WTC11 (cell line): ENCODE measurements around the gene RASSF3. TPM values are rescaled to one million over a fixed set of nuclear protein-coding genes. Genes with fewer than 3 reads are reported as not detected.

Experiments used
- ATAC-seq: fragments of 200-7000 bp; cut with Tn5 transposase; 2 replicates; pipeline ENCODE4 v1.10.0; 2021; ENCODE audit warnings: mild to moderate bottlenecking, moderate library complexity
- CTCF ChIA-PET: fragments of 300-600 bp; sonication (Branson Sonifier 250); formaldehyde crosslinking; loops from one replicate; lab custom pipeline; 2021; ENCODE audit warnings: antibody characterized with exemption; lab: Charles Lee
- POLR2A ChIA-PET: fragments of 350-600 bp; sonication (Branson Sonifier 250); formaldehyde crosslinking; loops from one replicate; lab custom pipeline; 2021; ENCODE audit warnings: antibody characterized with exemption; lab: Charles Lee
- DNase-seq: peaks from one replicate; pipeline ENCODE4 v3.0.0; 2021; ENCODE audit warnings: low spot score
- H3K27ac Mint-ChIP-seq: 2 replicates; pipeline ENCODE4 v1.8.0; 2021; ENCODE audit warnings: mixed read lengths
- H3K27me3 Mint-ChIP-seq: 2 replicates; pipeline ENCODE4 v1.8.0; 2021; ENCODE audit warnings: low read depth, mild to moderate bottlenecking, moderate library complexity, mixed read lengths
- H3K36me3 Mint-ChIP-seq: 2 replicates; pipeline ENCODE4 v1.8.0; 2021; ENCODE audit warnings: mixed read lengths
- H3K4me1 Mint-ChIP-seq: 2 replicates; pipeline ENCODE4 v1.8.0; 2022; ENCODE audit warnings: mixed read lengths
- H3K4me3 Mint-ChIP-seq: 2 replicates; pipeline ENCODE4 v1.8.0; 2021; ENCODE audit warnings: mild to moderate bottlenecking, moderate library complexity, mixed read lengths
- H3K9me3 Mint-ChIP-seq: 2 replicates; pipeline ENCODE4 v1.8.0; 2021; ENCODE audit warnings: mixed read lengths
- ARID4B ChIP-seq: sonication (generic); formaldehyde crosslinking; IDR thresholded peaks from 2 replicates; pipeline ENCODE4 v1.8.0; 2023; ENCODE audit warnings: missing genetic modification reagents, mild to moderate bottlenecking, borderline replicate concordance
- ATF1 ChIP-seq: sonication (generic); formaldehyde crosslinking; IDR thresholded peaks from 2 replicates; pipeline ENCODE4 v1.8.1; 2023; ENCODE audit warnings: mild to moderate bottlenecking, moderate library complexity, missing genetic modification reagents
- ATF6 ChIP-seq: sonication (generic); formaldehyde crosslinking; IDR thresholded peaks from 2 replicates; pipeline ENCODE4 v1.8.1; 2023; ENCODE audit warnings: mild to moderate bottlenecking, missing genetic modification reagents
- CBFB ChIP-seq: sonication (generic); formaldehyde crosslinking; IDR thresholded peaks from 2 replicates; pipeline ENCODE4 v1.8.1; 2022; ENCODE audit warnings: mild to moderate bottlenecking, low read depth, missing genetic modification reagents
- CDX4 ChIP-seq: fragments of 250-450 bp; sonication (Bioruptor Pico); IDR thresholded peaks from 2 replicates; pipeline ENCODE4 v1.9.0; 2021; ENCODE audit warnings: moderate library complexity, mild to moderate bottlenecking, inconsistent platforms, borderline replicate concordance
- ELF4 ChIP-seq: sonication (generic); formaldehyde crosslinking; IDR thresholded peaks from 2 replicates; pipeline ENCODE4 v1.8.1; 2022; ENCODE audit warnings: low read depth, mild to moderate bottlenecking, moderate library complexity, missing genetic modification reagents
- ERG ChIP-seq: fragments of 250-450 bp; sonication (Bioruptor Pico); IDR thresholded peaks from 2 replicates; pipeline ENCODE4 v1.8.0; 2021; ENCODE audit warnings: mild to moderate bottlenecking
- HMGA2 ChIP-seq: fragments of 250-450 bp; sonication (Bioruptor Pico); IDR thresholded peaks from 2 replicates; pipeline ENCODE4 v1.4.0; 2021; ENCODE audit warnings: mild to moderate bottlenecking, moderate library complexity
- NFATC4 ChIP-seq: fragments of 250-450 bp; sonication (Bioruptor Pico); IDR thresholded peaks from 2 replicates; pipeline ENCODE4 v1.9.0; 2021; ENCODE audit warnings: mild to moderate bottlenecking
- PREB ChIP-seq: sonication (generic); formaldehyde crosslinking; IDR thresholded peaks from 2 replicates; pipeline ENCODE4 v1.8.1; 2022; ENCODE audit warnings: mild to moderate bottlenecking, missing genetic modification reagents, moderate library complexity, borderline replicate concordance
- SMAD4 ChIP-seq: sonication (generic); formaldehyde crosslinking; IDR thresholded peaks from 2 replicates; pipeline ENCODE4 v1.8.0; 2022; ENCODE audit warnings: mild to moderate bottlenecking, missing genetic modification reagents
- TEAD1 ChIP-seq: sonication (generic); formaldehyde crosslinking; IDR thresholded peaks from 2 replicates; pipeline ENCODE4 v1.8.0; 2022; ENCODE audit warnings: mild to moderate bottlenecking, missing genetic modification reagents
- ZMAT4 ChIP-seq: fragments of 250-450 bp; sonication (Bioruptor Pico); IDR thresholded peaks from 2 replicates; pipeline ENCODE4 v1.9.0; 2021; ENCODE audit warnings: mild to moderate bottlenecking
- ZNF138 ChIP-seq: sonication (generic); formaldehyde crosslinking; conservative IDR thresholded peaks from 2 replicates; pipeline ENCODE4 v1.8.1; 2022; ENCODE audit warnings: mild to moderate bottlenecking, moderate library complexity, missing genetic modification reagents
- ZNF263 ChIP-seq: sonication (generic); formaldehyde crosslinking; IDR thresholded peaks from 2 replicates; pipeline ENCODE4 v1.8.1; 2022; ENCODE audit warnings: low read depth, mild to moderate bottlenecking, moderate library complexity, missing genetic modification reagents
- ZNF317 ChIP-seq: sonication (generic); formaldehyde crosslinking; IDR thresholded peaks from 2 replicates; pipeline ENCODE4 v1.8.1; 2023; ENCODE audit warnings: low read depth, mild to moderate bottlenecking, moderate library complexity, missing genetic modification reagents, borderline replicate concordance
- ZNF396 ChIP-seq: fragments of 250-450 bp; sonication (Bioruptor Pico); IDR thresholded peaks from 2 replicates; pipeline ENCODE4 v1.8.0; 2021; ENCODE audit warnings: mild to moderate bottlenecking, moderate library complexity, borderline replicate concordance
- ZNF425 ChIP-seq: fragments of 250-450 bp; sonication (Bioruptor Pico); conservative IDR thresholded peaks from 2 replicates; pipeline ENCODE4 v1.9.0; 2021; ENCODE audit warnings: mild to moderate bottlenecking
- ZNF512 ChIP-seq: sonication (generic); formaldehyde crosslinking; IDR thresholded peaks from 2 replicates; pipeline ENCODE4 v1.8.1; 2022; ENCODE audit warnings: missing genetic modification reagents, borderline replicate concordance
- total RNA-seq: library from RNA; stranded (reverse); gene quantifications from 3 replicates; pipeline ENCODE4 v1.2.3, GENCODE V29; 2021

RASSF3 gene
- total RNA-seq, 1 experiment from 2014 or later, result 54.7 TPM

GRCh38 chr12:64740646-64741045 lies 130.4 kb downstream of the RASSF3 start:
- no peak overlapping the region for H3K4me3 Mint-ChIP-seq
- POLR2A ChIA-PET, result no interaction called here
- H3K4me1 Mint-ChIP-seq, result no peaks in the 10 kb centered on the region
- peaks cover 81% of the 10 kb centered on the region for H3K36me3 Mint-ChIP-seq
- DNase-seq (no peak), ATAC-seq (no peak)
- TF ChIP-seq ELF4 (CRISPR knock-in tag) (no peak), SMAD4 (CRISPR knock-in tag) (no peak), CBFB (CRISPR knock-in tag) (no peak), PREB (CRISPR knock-in tag) (no peak), ATF6 (no peak), ZNF425 (no peak), TEAD1 (CRISPR knock-in tag) (no peak), CDX4 (CRISPR knock-in tag) (no peak), ZNF396 (no peak), ZNF138 (no peak), ZNF512 (CRISPR knock-in tag) (no peak), ZNF263 (CRISPR knock-in tag) (no peak), ERG (no peak), ZNF317 (CRISPR knock-in tag) (no peak), ZMAT4 (CRISPR knock-in tag) (no peak), NFATC4 (CRISPR knock-in tag) (no peak), ARID4B (CRISPR knock-in tag) (no peak), ATF1 (CRISPR knock-in tag) (no peak), HMGA2 (CRISPR knock-in tag) (no peak)
- H3K27me3 Mint-ChIP-seq, result no peaks in the 10 kb centered on the region
- CTCF ChIA-PET, result no interaction called here
- no peak overlapping the region for H3K27ac Mint-ChIP-seq
- no peaks in the 10 kb centered on the region for H3K9me3 Mint-ChIP-seq
